T-cell (primary cell): Measurements from ENCODE around the gene SLC25A38. TPM values are rescaled to one million over a fixed set of nuclear protein-coding genes. Genes with fewer than 3 reads are reported as not detected.

ENCODE experiments used
- ATAC-seq, 4 experiments: fragments of 200-7000 bp in 3 of 4; fragments of 150-1000 bp in 1 of 4; cut with Tn5 transposase; replicated peaks in 1 of 4; 1 replicate in 3 of 4; 2 replicates in 1 of 4; pipeline ENCODE4 v1.10.0; 2021; ENCODE audit warnings: moderate library complexity in 3 of 4, mild to moderate bottlenecking in 2 of 4, moderate number of reproducible peaks in 1 of 4
- CTCF ChIA-PET, 2 donors: fragments of 300-600 bp; sonication (Branson Sonifier 250); formaldehyde crosslinking; loops; one replicate each; lab custom pipeline; 2022; ENCODE audit warnings: antibody characterized with exemption in 2 of 2; lab: Charles Lee
- POLR2A ChIA-PET, 2 donors: fragments of 300-600 bp; sonication (Branson Sonifier 250); formaldehyde crosslinking; loops; one replicate each; lab custom pipeline; 2022; ENCODE audit warnings: antibody characterized with exemption in 2 of 2; lab: Charles Lee
- DNase-seq, 35 experiments: peaks; one replicate each; pipeline versions ENCODE4 v3.0.0 to v3.0.0-alpha.2; 2013 to 2023
- H3K27ac ChIP-seq: one replicate; pipeline ENCODE4 v1.5.1; 2013; ENCODE audit warnings: low read length
- H3K27me3 ChIP-seq, 2 experiments: replicated peaks in 1 of 2; 1 replicate in 1 of 2; 2 replicates in 1 of 2; pipeline versions ENCODE4 v1.6.1 to v1.7.0; 2013; ENCODE audit warnings: low read length in 1 of 2, mixed read lengths in 1 of 2; ENCODE audit not compliant: control insufficient read depth in 2 of 2, insufficient read depth in 2 of 2; ENCODE audit errors: extremely low read depth in 1 of 2
- H3K36me3 ChIP-seq, 2 donors: 1 replicate in 1 of 2; 2 replicates in 1 of 2; pipeline versions ENCODE4 v1.6.1 to v1.7.0; 2013; ENCODE audit warnings: low read length in 1 of 2; ENCODE audit not compliant: control insufficient read depth in 2 of 2, insufficient read depth in 1 of 2; ENCODE audit errors: extremely low read depth in 1 of 2
- H3K4me1 ChIP-seq, 2 experiments: 1 replicate in 1 of 2; 2 replicates in 1 of 2; pipeline versions ENCODE4 v1.6.1 to v1.7.0; 2013; ENCODE audit warnings: low read length in 2 of 2, mixed read lengths in 1 of 2; ENCODE audit not compliant: insufficient read depth in 2 of 2, control insufficient read depth in 1 of 2; ENCODE audit errors: extremely low read depth in 1 of 2
- H3K4me3 ChIP-seq, 2 donors: 1 replicate in 1 of 2; 2 replicates in 1 of 2; pipeline versions ENCODE4 v1.5.1 to v1.7.0; 2013; ENCODE audit warnings: mild to moderate bottlenecking in 2 of 2, low read length in 1 of 2, moderate library complexity in 1 of 2; ENCODE audit not compliant: control insufficient read depth in 1 of 2; ENCODE audit errors: extremely low read depth in 1 of 2
- H3K9me3 ChIP-seq: 2 replicates; pipeline ENCODE4 v1.7.0; 2013
- H3K27ac Mint-ChIP-seq, 2 donors: one replicate each; pipeline ENCODE4 v1.8.0; 2020 to 2021; ENCODE audit warnings: mild to moderate bottlenecking in 2 of 2, mixed read lengths in 2 of 2
- H3K27me3 Mint-ChIP-seq, 2 donors: one replicate each; pipeline ENCODE4 v1.8.0; 2021 to 2022; ENCODE audit warnings: mixed read lengths in 2 of 2
- H3K36me3 Mint-ChIP-seq: one replicate; pipeline ENCODE4 v1.8.0; 2021; ENCODE audit warnings: mixed read lengths
- H3K4me1 Mint-ChIP-seq, 3 donors: one replicate each; pipeline ENCODE4 v1.8.0; 2020 to 2022; ENCODE audit warnings: mixed read lengths in 3 of 3, mild to moderate bottlenecking in 1 of 3
- H3K4me3 Mint-ChIP-seq, 3 donors: one replicate each; pipeline ENCODE4 v1.8.0; 2020 to 2022; ENCODE audit warnings: mild to moderate bottlenecking in 3 of 3, mixed read lengths in 3 of 3, moderate library complexity in 3 of 3
- H3K9me3 Mint-ChIP-seq, 3 donors: one replicate each; pipeline ENCODE4 v1.8.0; 2020 to 2022; ENCODE audit warnings: mixed read lengths in 3 of 3
- WGBS: methylation state at CpG from one replicate; pipeline ENCODE4 v1.1.5; 2013; ENCODE audit warnings: missing lambda C conversion rate; ENCODE audit not compliant: insufficient coverage; 5-methylcytosine and 5-hydroxymethylcytosine counted together
- total RNA-seq, 35 experiments: library from RNA in 6 of 35; stranded (reverse) in 6 of 35; fragments of 120-200 nt in 1 of 35; gene quantifications; one replicate each; pipeline versions ENCODE4 v1.2.1 to v1.2.4 and lab custom pipeline; 2013 to 2026

The SLC25A38 gene
- total RNA-seq, 5 donors from 2014 or later (not counting 1 experiment from before 2014, with no cell fraction given), result 40.2 to 53.6 (median 46.5) TPM

GRCh38 chr3:39429466-39429865 lies 46.3 kb downstream of the SLC25A38 start:
- ChIA-PET CTCF (no interaction called here), POLR2A (no interaction called here)
- DNase-seq (no peak), ATAC-seq (no peak)
- no peaks in the 10 kb centered on the region for H3K4me1 ChIP-seq
- H3K27ac ChIP-seq, result no peak overlapping the region
- H3K4me1 Mint-ChIP-seq, result no peaks in the 10 kb centered on the region
- peaks cover 0 to 19% of the 10 kb centered on the region in 2 experiments for H3K27me3 ChIP-seq
- no peak overlapping the region for H3K27ac Mint-ChIP-seq
- no peaks in the 10 kb centered on the region for H3K36me3 ChIP-seq
- no peak overlapping the region for H3K4me3 Mint-ChIP-seq
- no peaks in the 10 kb centered on the region for H3K36me3 Mint-ChIP-seq
- peaks cover 6 to 14% of the 10 kb centered on the region in 2 donors for H3K27me3 Mint-ChIP-seq
- H3K9me3 ChIP-seq, result no peaks in the 10 kb centered on the region
- H3K4me3 ChIP-seq, result no peak overlapping the region
- H3K9me3 Mint-ChIP-seq, result no peaks in the 10 kb centered on the region
- 86% methylated on average over 9 of the region's 11 CpGs for WGBS

GRCh38 chr3:39432342-39432741 lies 49.2 kb downstream of the SLC25A38 start:
- ChIA-PET POLR2A (no interaction called here), CTCF (no interaction called here)
- Mint-ChIP-seq H3K4me3 (no peak overlapping the region), H3K4me1 (no peaks in the 10 kb centered on the region), H3K27me3 (peaks cover 6 to 14% of the 10 kb centered on the region in 2 donors), H3K36me3 (no peaks in the 10 kb centered on the region), H3K9me3 (no peaks in the 10 kb centered on the region), H3K27ac (no peak overlapping the region)
- Histone ChIP-seq H3K36me3 (no peaks in the 10 kb centered on the region), H3K4me1 (no peaks in the 10 kb centered on the region), H3K27ac (no peak overlapping the region), H3K4me3 (no peak overlapping the region), H3K9me3 (no peaks in the 10 kb centered on the region), H3K27me3 (peaks cover 0 to 19% of the 10 kb centered on the region in 2 experiments)
- no peak for ATAC-seq
- WGBS, result 60% methylated on average over 2 of the region's 5 CpGs
- DNase-seq, result no peak

GRCh38 chr3:39433642-39434041 lies 50.5 kb downstream of the SLC25A38 start:
- Mint-ChIP-seq H3K4me3 (no peak overlapping the region), H3K27ac (no peak overlapping the region), H3K27me3 (peaks cover 6 to 14% of the 10 kb centered on the region in 2 donors), H3K9me3 (no peaks in the 10 kb centered on the region), H3K4me1 (no peaks in the 10 kb centered on the region), H3K36me3 (no peaks in the 10 kb centered on the region)
- CTCF ChIA-PET, result interaction anchor here in 1 of 2 donors (0.5 kb wide), 1 partner anchor 25 kb away, joined by 4 read pairs; no protein-coding TSS in a partner anchor
- POLR2A ChIA-PET, result no interaction called here
- peaks cover 0 to 17% of the 10 kb centered on the region in 2 experiments for H3K27me3 ChIP-seq
- H3K36me3 ChIP-seq, result no peaks in the 10 kb centered on the region
- no peak overlapping the region for H3K4me3 ChIP-seq
- no peaks in the 10 kb centered on the region for H3K9me3 ChIP-seq
- WGBS, result no CpG with 5 or more reads among the region's 3 CpGs
- DNase-seq, result no peak
- ATAC-seq, result no peak
- no peaks in the 10 kb centered on the region for H3K4me1 ChIP-seq
- H3K27ac ChIP-seq, result no peak overlapping the region

- DNase-seq (no peak), ATAC-seq (no peak)
- Mint-ChIP-seq H3K4me1 (no peaks in the 10 kb centered on the region), H3K27me3 (peaks cover 6 to 14% of the 10 kb centered on the region in 2 donors), H3K9me3 (no peaks in the 10 kb centered on the region), H3K4me3 (no peak overlapping the region), H3K36me3 (no peaks in the 10 kb centered on the region), H3K27ac (no peak overlapping the region)
- POLR2A ChIA-PET, result no interaction called here
- Histone ChIP-seq H3K9me3 (no peaks in the 10 kb centered on the region), H3K36me3 (no peaks in the 10 kb centered on the region), H3K4me3 (no peak overlapping the region), H3K4me1 (no peaks in the 10 kb centered on the region), H3K27me3 (peaks cover 0 to 10% of the 10 kb centered on the region in 2 experiments), H3K27ac (no peak overlapping the region)
- 63% methylated on average over 2 of the region's 5 CpGs for WGBS
- CTCF ChIA-PET, result no interaction called here
Observed at GRCh38 chr3:39434574-39434973, 51.4 kb downstream of the SLC25A38 start.

- ChIA-PET CTCF (no interaction called here), POLR2A (no interaction called here)
- H3K4me3 ChIP-seq, result no peak overlapping the region
- no peak overlapping the region for H3K27ac Mint-ChIP-seq
- no peaks in the 10 kb centered on the region for H3K9me3 ChIP-seq
- WGBS, result no CpG with 5 or more reads among the region's 1 CpG
- no peak for DNase-seq
- no peaks in the 10 kb centered on the region for H3K36me3 Mint-ChIP-seq
- H3K9me3 Mint-ChIP-seq, result no peaks in the 10 kb centered on the region
- no peaks in the 10 kb centered on the region for H3K36me3 ChIP-seq
- peaks cover 0 to 4% of the 10 kb centered on the region in 2 experiments for H3K27me3 ChIP-seq
- ATAC-seq, result no peak
- H3K4me1 Mint-ChIP-seq, result no peaks in the 10 kb centered on the region
- H3K4me1 ChIP-seq, result no peaks in the 10 kb centered on the region
- H3K27ac ChIP-seq, result no peak overlapping the region
- H3K4me3 Mint-ChIP-seq, result no peak overlapping the region
- H3K27me3 Mint-ChIP-seq, result peaks cover 6 to 10% of the 10 kb centered on the region in 2 donors
Observed at GRCh38 chr3:39435006-39435748, 52.0 kb downstream of the SLC25A38 start.

- Mint-ChIP-seq H3K27me3 (no peaks in the 10 kb centered on the region), H3K4me3 (no peak overlapping the region), H3K27ac (no peak overlapping the region), H3K36me3 (no peaks in the 10 kb centered on the region), H3K4me1 (no peaks in the 10 kb centered on the region), H3K9me3 (no peaks in the 10 kb centered on the region)
- DNase-seq, result no peak
- no peaks in the 10 kb centered on the region for H3K36me3 ChIP-seq
- no peak overlapping the region for H3K27ac ChIP-seq
- CTCF ChIA-PET, result no interaction called here
- POLR2A ChIA-PET, result no interaction called here
- no peaks in the 10 kb centered on the region for H3K9me3 ChIP-seq
- WGBS, result 78% methylated on average over 2 of the region's 4 CpGs
- no peak overlapping the region for H3K4me3 ChIP-seq
- H3K4me1 ChIP-seq, result no peaks in the 10 kb centered on the region
- H3K27me3 ChIP-seq, result no peaks in the 10 kb centered on the region
- no peak for ATAC-seq
Observed at GRCh38 chr3:39438880-39439279, 55.7 kb downstream of the SLC25A38 start.
